ENCODE measurements around the gene SP2. TPM values are rescaled to one million over a fixed set of nuclear protein-coding genes. Genes with fewer than 3 reads are reported as not detected.

The SP2 gene
- polyA plus RNA-seq, 1 experiment = 5.9 TPM

DNA sequence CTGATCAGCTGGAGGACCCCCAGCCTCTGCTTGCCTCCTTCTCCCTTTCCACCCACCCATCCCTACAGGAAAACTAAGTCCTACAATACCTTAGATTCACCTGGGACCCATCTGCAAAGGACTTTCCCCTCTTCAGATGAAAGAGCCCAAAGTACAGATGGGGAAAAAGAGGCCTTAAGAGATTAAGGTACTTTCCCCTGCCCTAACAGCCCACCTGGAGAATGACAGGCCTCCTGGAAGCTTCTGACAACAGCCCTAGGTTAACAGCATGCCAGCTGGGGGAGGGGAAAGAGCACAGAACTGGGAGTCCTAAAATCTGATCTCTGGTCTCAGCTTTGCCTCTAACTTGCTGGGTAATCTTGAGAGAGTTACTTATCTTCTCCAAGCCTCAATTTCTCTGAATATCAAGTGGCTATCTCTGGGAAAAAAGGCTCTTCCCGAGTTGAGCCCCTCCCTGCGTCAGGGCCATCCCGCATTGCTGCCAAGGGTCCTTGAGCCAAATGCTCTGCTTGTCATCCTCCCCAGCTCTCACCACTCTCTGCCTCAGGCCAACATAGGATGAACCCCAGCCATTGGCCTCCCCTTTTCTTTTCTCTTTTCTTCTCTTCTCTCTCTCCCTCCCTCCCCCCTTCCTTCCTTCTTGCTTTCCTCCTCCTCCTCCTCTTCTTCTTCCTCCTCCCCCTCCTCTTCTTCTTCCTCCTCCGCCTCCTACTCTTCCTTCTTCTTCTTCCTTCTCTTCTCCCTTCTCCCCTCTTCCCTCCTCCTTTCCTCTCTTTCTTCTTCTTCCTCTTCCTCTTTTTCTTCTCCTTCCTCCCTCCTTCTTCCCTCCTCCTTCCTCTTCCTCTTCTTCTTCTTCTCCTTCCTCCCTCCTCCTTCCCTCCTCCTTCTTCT lies 22.6 kb upstream of the SP2 start:
- Histone ChIP-seq H3K36me3 (ENCODE audit: control insufficient read depth, insufficient read depth, low read length) (no peaks in the 10 kb centered on the region), H3K4me3 (ENCODE audit: low read depth, low read length) (no peak overlapping the region), H3K27me3 (ENCODE audit: control insufficient read depth, insufficient read depth, low read length) (peaks cover 14% of the 10 kb centered on the region)
- CTCF ChIA-PET = interaction anchor here (1.1 to 2.1 kb wide), 3 partner anchors 9 to 33 kb away, joined by 3 to 4 read pairs (median 4); partner anchors contain the start of gene SCRN2
- TF ChIP-seq CTCF (IDR thresholded peaks at IDR 0.05; ENCODE audit: insufficient read depth, low read depth, low read length) = no peak
- DNase-seq (ENCODE audit: low read depth) = no peak
- POLR2A ChIA-PET = no interaction called here

DNA sequence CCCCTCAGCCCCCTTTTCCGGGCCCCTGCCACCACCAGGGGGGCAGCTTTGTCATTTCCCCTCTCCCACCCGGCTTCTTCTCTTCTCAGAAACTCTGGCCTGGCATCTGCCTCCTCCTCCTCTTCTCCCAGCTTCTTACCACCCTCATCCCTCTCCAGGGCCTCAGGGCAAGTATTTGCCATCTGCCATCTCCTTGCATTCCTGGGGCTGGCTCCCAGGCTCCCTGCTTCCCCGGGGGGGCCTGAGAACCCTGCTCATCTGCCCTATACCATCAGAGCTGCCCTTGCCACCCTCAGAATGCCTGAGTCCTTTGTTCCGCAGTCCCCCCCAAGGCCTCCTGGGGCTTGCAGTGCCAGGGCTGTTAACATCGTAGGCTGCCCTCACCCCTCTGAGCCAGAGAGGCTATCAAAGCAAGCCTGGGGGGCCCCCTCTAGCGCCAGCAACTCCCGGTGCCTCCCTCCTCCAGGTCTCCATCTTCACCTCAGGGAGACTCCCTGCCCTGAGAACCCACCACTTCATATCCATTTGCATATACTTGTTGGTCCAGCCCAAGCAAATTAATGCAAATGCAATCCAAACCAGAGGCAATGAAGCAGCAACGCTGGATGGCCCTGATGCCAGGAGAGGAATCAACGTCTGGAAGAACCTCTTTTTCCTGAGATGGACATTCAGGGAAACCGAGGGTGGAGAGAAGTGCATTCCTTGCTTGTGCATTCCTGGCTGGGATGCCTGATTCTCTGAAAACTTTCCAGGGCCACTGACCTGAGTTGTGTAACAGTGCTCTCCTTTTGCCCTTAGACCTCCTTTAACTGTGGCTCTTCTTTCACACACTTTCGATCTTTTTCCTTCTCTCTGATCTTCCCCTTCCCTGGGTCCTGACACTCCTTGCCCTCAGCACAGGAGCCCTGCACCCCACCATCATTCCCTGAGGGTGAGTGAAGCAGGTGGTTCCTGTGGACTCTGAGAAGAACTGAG lies 20.7 kb upstream of the SP2 start:
- TF ChIP-seq CTCF (IDR thresholded peaks at IDR 0.05; ENCODE audit: insufficient read depth, low read depth, low read length) = no peak
- no peak overlapping the region for H3K4me3 ChIP-seq (ENCODE audit: low read depth, low read length)
- POLR2A ChIA-PET = no interaction called here
- H3K27me3 ChIP-seq (ENCODE audit: control insufficient read depth, insufficient read depth, low read length) = peaks cover 10% of the 10 kb centered on the region
- CTCF ChIA-PET = interaction anchor here (1.1 to 2.7 kb wide), 3 partner anchors 9 to 32 kb away, joined by 3 to 13 read pairs (median 6); no protein-coding TSS in a partner anchor
- no peak for DNase-seq (ENCODE audit: low read depth)
- H3K36me3 ChIP-seq (ENCODE audit: control insufficient read depth, insufficient read depth, low read length) = no peaks in the 10 kb centered on the region

- TF ChIP-seq CTCF (IDR thresholded peaks at IDR 0.05; ENCODE audit: insufficient read depth, low read depth, low read length) = no peak
- Histone ChIP-seq H3K27me3 (ENCODE audit: control insufficient read depth, insufficient read depth, low read length) (peaks cover 5% of the 10 kb centered on the region; the same call in 1 of the 2 replicates), H3K36me3 (ENCODE audit: control insufficient read depth, insufficient read depth, low read length) (no peaks in the 10 kb centered on the region), H3K4me3 (ENCODE audit: low read depth, low read length) (no peak overlapping the region)
- no peak for DNase-seq (ENCODE audit: low read depth)
- ChIA-PET CTCF (no interaction called here), POLR2A (no interaction called here)
These were observed 18.5 kb upstream of the SP2 start for GRCh38 chr17:47877368-47878034.

DNA sequence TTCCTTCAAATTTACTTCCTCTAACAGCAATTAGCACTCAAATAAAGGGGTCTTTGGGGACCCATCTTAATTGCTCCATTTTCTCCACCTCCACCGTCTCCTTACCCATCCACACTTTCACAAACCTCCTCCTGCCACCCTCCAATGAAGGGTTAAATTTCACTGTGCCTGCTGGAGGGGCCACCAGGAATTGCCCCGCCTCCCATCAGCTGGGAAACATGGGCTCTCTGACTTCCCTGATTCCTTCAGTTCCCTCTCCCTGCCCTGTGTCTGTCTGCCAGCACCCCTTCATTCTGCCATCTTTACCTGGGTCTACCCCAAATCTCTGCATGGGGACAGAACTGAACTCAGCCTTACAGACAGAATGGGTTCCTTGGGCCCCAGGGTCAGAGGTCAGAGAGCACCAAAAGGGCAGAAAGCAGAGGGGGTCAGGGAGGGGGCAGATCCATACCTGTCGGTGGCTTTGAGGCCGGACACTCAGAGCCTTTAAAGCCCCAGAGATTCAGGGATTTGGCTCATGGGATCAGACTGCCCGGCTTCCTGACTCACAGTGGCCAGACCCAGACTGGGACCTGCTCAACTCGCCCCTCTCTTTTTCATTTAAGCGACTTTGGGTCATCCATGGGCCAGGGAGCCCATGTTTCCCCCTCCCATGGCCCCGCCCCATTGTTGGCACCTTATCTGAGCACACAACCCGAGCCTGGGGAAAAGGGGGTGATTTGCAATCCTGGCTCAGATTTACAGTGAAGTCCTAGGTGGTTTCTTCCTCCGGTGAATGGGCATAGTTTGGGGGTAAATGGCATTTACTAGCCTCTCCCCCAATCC lies 17.6 kb upstream of the SP2 start:
- DNase-seq (ENCODE audit: low read depth) = no peak
- no peaks in the 10 kb centered on the region for H3K36me3 ChIP-seq (ENCODE audit: control insufficient read depth, insufficient read depth, low read length)
- ChIA-PET POLR2A (no interaction called here), CTCF (interaction anchor here (0.6 to 17.5 kb wide), 2 partner anchors 8 to 35 kb away, joined by 3 to 875 read pairs; partner anchors contain the start of genes SCRN2 and SP6)
- no peak overlapping the region for H3K4me3 ChIP-seq (ENCODE audit: low read depth, low read length)
- H3K27me3 ChIP-seq (ENCODE audit: control insufficient read depth, insufficient read depth, low read length) = peaks cover 1% of the 10 kb centered on the region; the same call in 1 of the 2 replicates
- TF ChIP-seq CTCF (IDR thresholded peaks at IDR 0.05; ENCODE audit: insufficient read depth, low read depth, low read length) = no peak

Measured in BJ (cell line).